ENCODE results near the gene ZNF439.

The ZNF439 gene

GRCh38 chr19:11880598-11880997, 32.1 kb downstream of the ZNF439 start:
- H3K27ac ChIP-seq (ENCODE audit: low read depth, low read length, poor library complexity, severe bottlenecking), result no peak overlapping the region
- TF ChIP-seq CTCF (IDR thresholded peaks at IDR 0.05; ENCODE audit: low read length), result no peak
- no peak for TF ChIP-seq EZH2 (IDR thresholded peaks at IDR 0.05; ENCODE audit: borderline replicate concordance, low read length)
- no peaks in the 10 kb centered on the region for H3K36me3 ChIP-seq (ENCODE audit: insufficient read depth, low read length)
- no peaks in the 10 kb centered on the region for H3K9me3 ChIP-seq (ENCODE audit: low read length)
- no peaks in the 10 kb centered on the region for H3K79me2 ChIP-seq (ENCODE audit: insufficient read depth, low read length)
- no peaks in the 10 kb centered on the region for H3K4me1 ChIP-seq (ENCODE audit: insufficient read depth, low read length, severe bottlenecking)
- H3K27me3 ChIP-seq (ENCODE audit: insufficient read depth, low read length), result no peaks in the 10 kb centered on the region
- H3K9me2 ChIP-seq (ENCODE audit: low read depth, low read length), result no peaks in the 10 kb centered on the region
- H3F3A ChIP-seq (ENCODE audit: insufficient read depth, low read length), result no peaks in the 10 kb centered on the region
- H2AFZ ChIP-seq (ENCODE audit: low read length), result no peak overlapping the region
- no peak overlapping the region for H3K9ac ChIP-seq (ENCODE audit: low read length)
- H3K4me3 ChIP-seq (ENCODE audit: low read depth, low read length, poor library complexity, severe bottlenecking), result no peak overlapping the region
- no peak overlapping the region for H3K4me2 ChIP-seq (ENCODE audit: low read length)
- no peaks in the 10 kb centered on the region for H4K20me1 ChIP-seq (ENCODE audit: insufficient read depth, low read length)

DNA sequence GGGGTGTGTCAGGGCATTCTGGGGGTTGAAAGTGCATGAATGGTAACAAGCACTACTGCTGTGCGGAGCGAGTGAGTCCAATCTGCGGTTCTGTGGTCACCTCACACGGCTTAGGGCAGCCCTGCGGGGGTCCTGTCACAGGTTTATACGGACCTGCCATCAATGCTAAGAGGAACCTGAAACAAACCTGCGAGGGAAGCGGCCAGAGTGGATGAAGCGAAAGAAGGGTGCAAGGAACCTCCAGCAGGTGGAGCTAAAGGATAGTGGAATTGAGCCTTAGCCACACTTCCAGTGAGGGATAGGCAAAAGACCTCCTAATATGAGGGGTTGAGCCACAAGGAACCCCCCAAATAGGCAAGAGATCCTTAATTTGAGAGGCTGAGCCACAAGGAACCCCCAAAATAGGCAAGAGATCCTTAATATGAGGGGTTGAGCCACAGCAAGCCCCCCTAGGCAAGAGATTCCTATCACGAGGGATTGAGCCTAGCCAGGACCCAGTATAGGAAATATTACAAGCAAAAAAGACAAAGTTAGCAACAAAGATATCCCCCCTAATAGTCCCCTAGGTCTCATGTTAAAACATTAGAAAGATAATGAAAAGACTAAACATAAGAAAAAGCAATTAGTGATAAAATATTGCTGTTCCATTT, 32.8 kb downstream of the ZNF439 start:
- no peak overlapping the region for H2AFZ ChIP-seq (ENCODE audit: low read length)
- H4K20me1 ChIP-seq (ENCODE audit: insufficient read depth, low read length), result no peaks in the 10 kb centered on the region
- H3K4me2 ChIP-seq (ENCODE audit: low read length), result no peak overlapping the region
- H3K9me2 ChIP-seq (ENCODE audit: low read depth, low read length), result no peaks in the 10 kb centered on the region
- no peaks in the 10 kb centered on the region for H3K27me3 ChIP-seq (ENCODE audit: insufficient read depth, low read length)
- no peak overlapping the region for H3K4me3 ChIP-seq (ENCODE audit: low read depth, low read length, poor library complexity, severe bottlenecking)
- H3K4me1 ChIP-seq (ENCODE audit: insufficient read depth, low read length, severe bottlenecking), result no peaks in the 10 kb centered on the region
- TF ChIP-seq EZH2 (IDR thresholded peaks at IDR 0.05; ENCODE audit: borderline replicate concordance, low read length), result no peak
- TF ChIP-seq CTCF (IDR thresholded peaks at IDR 0.05; ENCODE audit: low read length), result peak; percentile 77
- H3F3A ChIP-seq (ENCODE audit: insufficient read depth, low read length), result no peaks in the 10 kb centered on the region
- no peaks in the 10 kb centered on the region for H3K79me2 ChIP-seq (ENCODE audit: insufficient read depth, low read length)
- H3K27ac ChIP-seq (ENCODE audit: low read depth, low read length, poor library complexity, severe bottlenecking), result no peak overlapping the region
- H3K36me3 ChIP-seq (ENCODE audit: insufficient read depth, low read length), result no peaks in the 10 kb centered on the region
- H3K9me3 ChIP-seq (ENCODE audit: low read length), result no peaks in the 10 kb centered on the region
- H3K9ac ChIP-seq (ENCODE audit: low read length), result no peak overlapping the region

GRCh38 chr19:11882606-11883005, 34.1 kb downstream of the ZNF439 start:
- TF ChIP-seq EZH2 (IDR thresholded peaks at IDR 0.05; ENCODE audit: borderline replicate concordance, low read length), result no peak
- TF ChIP-seq CTCF (IDR thresholded peaks at IDR 0.05; ENCODE audit: low read length), result no peak

More at GRCh38 chr19:11882606-11883005, 34.1 kb downstream of the ZNF439 start:
- no peaks in the 10 kb centered on the region for H3K36me3 ChIP-seq (ENCODE audit: insufficient read depth, low read length)
- no peaks in the 10 kb centered on the region for H3K27me3 ChIP-seq (ENCODE audit: insufficient read depth, low read length)
- H4K20me1 ChIP-seq (ENCODE audit: insufficient read depth, low read length), result no peaks in the 10 kb centered on the region
- no peak overlapping the region for H3K4me3 ChIP-seq (ENCODE audit: low read depth, low read length, poor library complexity, severe bottlenecking)
- no peak overlapping the region for H3K9ac ChIP-seq (ENCODE audit: low read length)
- no peak overlapping the region for H2AFZ ChIP-seq (ENCODE audit: low read length)
- H3F3A ChIP-seq (ENCODE audit: insufficient read depth, low read length), result no peaks in the 10 kb centered on the region
- H3K9me3 ChIP-seq (ENCODE audit: low read length), result no peaks in the 10 kb centered on the region
- no peaks in the 10 kb centered on the region for H3K79me2 ChIP-seq (ENCODE audit: insufficient read depth, low read length)
- no peak overlapping the region for H3K4me2 ChIP-seq (ENCODE audit: low read length)
- no peaks in the 10 kb centered on the region for H3K9me2 ChIP-seq (ENCODE audit: low read depth, low read length)
- no peak overlapping the region for H3K27ac ChIP-seq (ENCODE audit: low read depth, low read length, poor library complexity, severe bottlenecking)
- H3K4me1 ChIP-seq (ENCODE audit: insufficient read depth, low read length, severe bottlenecking), result no peaks in the 10 kb centered on the region
